KBM-7 (cell line): ENCODE results near the gene GPR162.
"Not testable (repeated sequence)": the region's sequence is repeated elsewhere in the genome, so short reads cannot be mapped to it uniquely, and the experiment has no call there.

Experiments
- DNase-seq: peaks from one replicate; pipeline ENCODE4 v3.0.0-alpha.2; 2015
- in situ Hi-C: fragments of 300-500 bp; cut with MboI; formaldehyde crosslinking; loops from 2 replicates; pipeline ENCODE4 v1.14.3; 2020; ENCODE audit warnings: low sequenced_read_pairs, low pct_unique_long_range_greater_than_20kb, mixed read lengths

The GPR162 gene

GRCh38 chr12:6849976-6850560, 28.4 kb downstream of the GPR162 start:
- in situ Hi-C loops: no loop called here

GRCh38 chr12:6850796-6851152, 29.2 kb downstream of the GPR162 start:
- in situ Hi-C loops: no loop called here
- DNase-seq: no peak

More at GRCh38 chr12:6849976-6850560, 28.4 kb downstream of the GPR162 start:
- DNase-seq: no peak

- in situ Hi-C loops: no loop called here
- peak; percentile 97 for DNase-seq
Observed at GRCh38 chr12:6851153-6851920, 29.7 kb downstream of the GPR162 start, which contains the start of gene CDCA3. TSS of gene CDCA3 (minus strand) at chr12:6851286. CDS start at chr12:6850952, 334 bp downstream.

GRCh38 chr12:6851921-6852650, 30.5 kb downstream of the GPR162 start, which contains the start of gene USP5:
TSS of gene USP5 (plus strand) at chr12:6852150. CDS start at chr12:6852180, 30 bp downstream.
- DNase-seq: peak; percentile 99
- in situ Hi-C loops: no loop called here

GRCh38 chr12:6852651-6853354, 31.2 kb downstream of the GPR162 start:
- in situ Hi-C loops: no loop called here
- DNase-seq: peak; percentile 57

- in situ Hi-C loops: no loop called here
- DNase-seq: no peak
Observed at GRCh38 chr12:6853626-6854025, 32.0 kb downstream of the GPR162 start.

- in situ Hi-C loops: no loop called here
- DNase-seq: no peak
Observed at GRCh38 chr12:6854036-6854435, 32.4 kb downstream of the GPR162 start.

GRCh38 chr12:6855322-6855721, 33.7 kb downstream of the GPR162 start:
- in situ Hi-C loops: no loop called here
- no peak for DNase-seq

GRCh38 chr12:6858799-6859198, 37.2 kb downstream of the GPR162 start:
- no peak for DNase-seq
- in situ Hi-C loops: no loop called here

GRCh38 chr12:6860116-6860515, 38.5 kb downstream of the GPR162 start:
- no peak for DNase-seq
- in situ Hi-C loops: no loop called here

- no peak for DNase-seq
- in situ Hi-C loops: no loop called here
Observed at GRCh38 chr12:6860942-6861341, 39.3 kb downstream of the GPR162 start.

- DNase-seq: no peak
- in situ Hi-C loops: no loop called here
Observed at GRCh38 chr12:6861391-6861790, 39.8 kb downstream of the GPR162 start.

GRCh38 chr12:6863033-6863432, 41.4 kb downstream of the GPR162 start:
- in situ Hi-C loops: no loop called here
- no peak for DNase-seq

GRCh38 chr12:6863586-6864321, 42.1 kb downstream of the GPR162 start:
- no peak for DNase-seq

GRCh38 chr12:6865307-6865706, 43.7 kb downstream of the GPR162 start:
- in situ Hi-C loops, DNase-seq: not testable (repeated sequence)

More at GRCh38 chr12:6863586-6864321, 42.1 kb downstream of the GPR162 start:
- in situ Hi-C loops: no loop called here

- no peak for DNase-seq
- in situ Hi-C loops: no loop called here
Observed at GRCh38 chr12:6866163-6866919, 44.7 kb downstream of the GPR162 start.

- peak; percentile 61 for DNase-seq
- in situ Hi-C loops: no loop called here
Observed at GRCh38 chr12:6866920-6867412, 45.3 kb downstream of the GPR162 start.
